RCC 7860 (cell line): ENCODE results near the gene LRBA.
A peak's percentile ranks its signal among the peaks of the same experiment; 100 is the strongest.

Source experiments
- DNase-seq: peaks from one replicate; pipeline ENCODE4 v3.0.0-alpha.2; 2015; ENCODE audit warnings: low spot score
- FAIRE-seq: peaks from 2 replicates; lab custom pipeline; 2012; peaks lifted over from hg19 to GRCh38; lab: Jason Lieb, UNC

The LRBA gene

DNA sequence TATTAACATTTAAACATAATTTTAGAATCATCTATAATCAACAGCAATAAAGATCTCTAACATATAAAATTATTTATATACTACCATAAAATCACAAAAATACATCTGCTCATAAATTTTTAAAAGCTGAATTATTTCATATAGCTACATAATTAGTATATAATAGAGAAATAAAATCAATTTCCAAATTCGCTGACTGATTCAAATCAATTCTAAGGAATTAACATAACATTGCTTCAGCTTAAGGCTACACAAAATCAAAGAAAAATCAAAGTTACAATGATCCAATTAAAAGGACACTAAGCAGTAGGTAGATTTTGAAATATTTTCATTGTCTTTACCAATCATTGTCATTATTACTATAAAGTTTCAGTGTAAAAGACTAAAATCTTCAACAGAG lies 194.7 kb downstream of the LRBA start:
- no peak for DNase-seq
- FAIRE-seq, result no peak

DNA sequence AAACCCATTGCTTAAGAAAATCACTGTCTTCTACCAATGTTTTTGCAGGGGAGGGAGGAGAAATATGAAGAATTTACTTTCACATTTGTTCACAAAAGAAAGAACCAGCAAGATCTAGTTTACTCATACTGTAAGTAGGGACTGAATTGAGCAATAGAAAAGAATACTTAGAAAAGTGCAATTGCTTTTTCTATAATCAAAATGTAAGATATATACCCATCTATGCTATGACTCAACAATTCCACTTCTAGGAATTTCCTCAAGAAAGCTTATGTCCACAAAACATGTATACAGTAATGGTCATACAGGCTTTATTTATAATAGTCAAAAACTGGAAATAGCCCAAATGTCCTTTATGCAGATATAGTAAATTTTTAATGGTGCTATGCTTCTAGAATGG lies 196.4 kb downstream of the LRBA start:
- FAIRE-seq (no peak), DNase-seq (no peak)

DNA sequence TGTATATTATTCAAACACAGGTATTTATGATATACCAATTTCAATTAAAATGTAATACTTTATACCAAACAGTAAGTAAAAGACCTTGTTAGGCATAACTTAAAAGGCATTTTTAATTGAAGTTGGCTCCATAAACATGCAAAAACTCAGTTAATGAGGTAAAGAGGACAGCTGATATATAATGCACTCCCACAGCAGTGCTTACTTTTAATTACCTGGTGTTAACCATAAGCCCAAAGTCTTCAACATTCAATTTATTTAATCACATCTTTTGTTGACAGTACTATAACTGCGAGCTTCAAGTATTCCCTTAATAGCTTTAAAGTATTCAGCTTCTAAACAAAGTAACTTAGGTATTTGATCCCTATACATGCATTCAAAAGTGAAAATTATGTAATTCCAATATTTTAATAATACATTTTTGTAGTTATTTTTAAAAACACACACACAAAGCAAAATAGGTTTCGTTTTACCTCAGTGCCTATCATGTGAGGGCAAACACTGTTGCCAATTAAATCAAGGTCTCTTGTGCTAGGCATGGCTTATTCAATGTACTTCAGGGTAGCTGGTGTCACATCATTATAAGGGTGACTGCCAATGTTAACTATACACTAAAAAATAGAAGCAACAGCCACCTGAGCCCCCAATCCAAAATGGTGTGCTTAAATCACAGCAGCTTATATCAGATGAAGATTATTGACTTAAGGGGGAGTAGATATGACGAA lies 197.1 kb downstream of the LRBA start:
- no peak for FAIRE-seq

GRCh38 chr4:150817017-150817416 lies 198.1 kb downstream of the LRBA start:
- DNase-seq (no peak), FAIRE-seq (no peak)

More for the DNA sequence above, 197.1 kb downstream of the LRBA start:
- DNase-seq, result no peak

DNA sequence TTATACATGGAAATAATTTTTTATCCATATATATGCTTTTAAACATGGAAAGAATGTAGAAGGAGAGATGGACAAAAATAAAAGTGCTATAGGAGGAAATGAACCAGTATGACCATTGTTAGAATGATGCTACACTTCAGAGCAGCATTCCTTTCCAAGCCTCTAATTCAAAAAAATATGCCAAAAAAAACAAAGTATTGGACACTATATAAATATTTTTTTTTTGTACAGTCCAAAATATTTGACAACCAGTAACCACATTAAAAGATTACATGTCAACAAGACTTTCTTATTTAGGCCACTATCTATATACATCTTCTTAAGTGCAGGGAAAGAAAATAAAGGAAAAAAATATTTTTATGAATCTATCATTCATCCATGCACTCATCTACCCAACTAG lies 198.6 kb downstream of the LRBA start:
- no peak for FAIRE-seq
- DNase-seq, result no peak

DNA sequence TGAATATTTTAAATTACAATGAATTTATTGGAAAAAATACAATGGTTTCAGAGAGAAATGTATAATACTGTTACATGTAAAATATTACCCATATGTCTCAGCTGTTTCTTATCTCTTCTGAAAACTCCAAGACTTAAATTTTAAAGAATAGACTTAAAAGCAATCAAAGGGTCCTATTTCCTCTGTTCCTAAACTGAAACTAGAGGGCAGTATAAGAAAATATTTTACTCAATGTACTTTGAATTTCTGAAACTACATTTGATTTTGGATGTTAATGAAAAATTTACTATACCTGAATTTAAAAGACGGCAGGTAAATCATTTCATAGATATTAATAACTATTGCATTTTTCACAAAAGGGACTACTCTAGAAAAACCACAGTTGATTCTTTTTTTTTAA lies 200.2 kb downstream of the LRBA start:
- DNase-seq (no peak), FAIRE-seq (no peak)

DNA sequence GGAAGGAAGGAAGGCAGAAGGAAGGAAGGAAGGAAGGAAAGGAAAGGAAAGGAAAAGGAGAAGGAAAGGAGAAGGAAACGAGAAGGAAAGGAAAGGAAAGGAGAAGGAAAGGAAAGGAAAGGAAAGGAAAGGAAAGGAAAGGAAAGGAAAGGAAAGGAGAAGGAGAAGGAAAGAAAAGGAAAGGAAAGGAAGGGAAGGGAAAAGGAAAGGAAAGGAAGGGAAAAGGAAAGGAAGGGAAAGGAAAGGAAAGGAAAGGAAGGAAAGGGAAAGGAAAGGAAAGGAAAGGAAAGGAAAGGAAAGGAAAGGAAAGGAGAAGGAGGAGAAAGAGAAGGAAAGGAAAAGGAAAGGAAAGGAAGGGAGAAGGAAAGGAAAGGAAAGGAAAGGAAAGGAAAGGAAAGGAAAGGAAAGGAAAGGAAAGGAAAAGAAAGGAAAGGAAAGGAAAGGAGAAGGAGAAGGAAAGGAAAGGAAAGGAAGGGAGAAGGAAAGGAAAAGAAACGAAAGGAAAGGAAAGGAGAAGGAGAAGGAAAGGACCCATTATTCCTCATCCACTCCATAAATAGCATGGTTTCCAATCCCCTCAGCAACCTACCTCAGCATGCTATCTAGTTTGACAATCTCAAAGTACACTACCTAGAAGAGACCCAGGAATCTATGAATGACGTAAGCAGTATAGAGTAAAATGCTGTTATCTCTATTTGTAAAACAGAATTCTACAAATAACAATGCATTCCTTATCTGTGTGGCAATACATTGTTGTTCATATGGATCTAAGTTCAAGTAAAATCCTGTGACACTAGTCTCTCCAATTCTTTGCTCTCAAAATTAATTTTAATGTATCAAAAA lies 209.7 kb downstream of the LRBA start:
- FAIRE-seq, result no peak
- no peak for DNase-seq

DNA sequence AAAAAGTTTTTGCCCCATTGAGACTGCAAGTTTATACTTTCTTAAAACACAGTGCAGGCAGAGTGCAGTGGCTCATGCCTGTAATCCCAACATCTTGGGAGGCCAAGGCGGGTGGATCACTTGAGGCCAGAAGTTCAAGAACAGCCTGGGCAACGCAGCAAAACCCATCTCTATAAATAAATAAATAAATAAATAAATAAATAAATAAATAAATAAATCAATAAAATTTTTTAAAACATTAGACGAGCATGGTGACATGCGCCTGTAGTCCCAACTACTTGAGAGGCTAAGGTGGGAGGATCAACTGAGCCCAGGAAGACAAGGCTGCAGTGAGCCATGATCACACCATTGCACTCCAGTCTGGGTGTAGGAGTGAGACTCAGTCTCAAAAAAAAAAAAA lies 213.3 kb downstream of the LRBA start:
- DNase-seq (no peak), FAIRE-seq (no peak)

DNA sequence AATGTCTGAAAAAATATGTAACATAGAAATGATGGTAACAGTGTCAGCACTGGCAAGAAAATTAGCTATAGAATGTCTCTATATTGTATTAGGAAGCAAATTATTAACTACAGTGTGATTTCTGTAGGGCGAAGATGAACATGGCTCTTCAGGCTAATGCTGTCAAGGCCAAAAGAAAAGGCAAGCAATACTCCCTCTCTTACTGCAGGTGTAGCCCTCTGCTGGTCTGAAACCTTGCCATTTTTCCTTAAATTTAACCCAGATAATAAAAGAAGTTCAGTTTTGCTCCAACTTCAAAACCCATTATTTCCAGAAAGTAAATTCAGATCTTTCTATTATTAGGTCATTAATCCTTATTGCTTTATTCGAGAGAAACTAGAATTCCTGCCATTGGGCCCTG lies 215.9 kb downstream of the LRBA start:
- no peak for FAIRE-seq
- DNase-seq, result no peak

DNA sequence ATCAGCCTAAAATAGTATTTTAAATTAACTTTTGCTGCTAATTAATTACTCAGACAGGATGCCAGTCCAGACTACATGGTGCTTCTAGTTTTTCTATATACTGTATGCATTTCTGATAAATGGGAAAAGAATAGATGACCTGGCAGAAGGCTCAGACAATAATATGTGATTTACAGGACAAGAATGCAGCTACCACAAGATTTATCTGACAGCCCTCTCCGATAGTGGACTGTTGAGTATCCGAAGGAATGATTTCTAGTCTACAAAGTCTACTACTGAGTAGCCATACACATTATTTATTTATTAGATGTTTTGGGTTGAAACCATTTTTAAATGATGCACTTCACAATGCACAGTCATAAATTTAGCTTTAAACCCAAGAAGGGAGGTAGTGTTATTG lies 220.4 kb downstream of the LRBA start:
- FAIRE-seq, result no peak
- no peak for DNase-seq

DNA sequence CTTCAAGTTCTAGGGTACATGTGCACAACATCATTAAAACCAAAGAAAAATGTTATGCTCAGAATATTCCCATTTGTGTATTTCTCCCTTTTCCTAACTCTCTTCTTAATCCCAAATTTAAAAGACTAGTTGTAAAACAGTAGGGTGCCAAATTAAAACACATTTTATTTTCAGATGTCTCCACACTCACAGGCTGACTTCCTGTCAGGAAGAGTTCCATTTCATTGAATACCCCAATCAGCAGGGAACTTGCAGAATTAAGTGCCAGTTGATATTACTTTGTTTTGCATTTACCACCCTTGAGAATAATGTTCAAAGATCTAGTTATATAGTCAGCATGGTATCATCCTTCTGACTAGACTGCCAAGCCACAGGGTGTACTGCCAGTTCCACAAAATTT lies 225.2 kb downstream of the LRBA start:
- FAIRE-seq, result no peak

DNA sequence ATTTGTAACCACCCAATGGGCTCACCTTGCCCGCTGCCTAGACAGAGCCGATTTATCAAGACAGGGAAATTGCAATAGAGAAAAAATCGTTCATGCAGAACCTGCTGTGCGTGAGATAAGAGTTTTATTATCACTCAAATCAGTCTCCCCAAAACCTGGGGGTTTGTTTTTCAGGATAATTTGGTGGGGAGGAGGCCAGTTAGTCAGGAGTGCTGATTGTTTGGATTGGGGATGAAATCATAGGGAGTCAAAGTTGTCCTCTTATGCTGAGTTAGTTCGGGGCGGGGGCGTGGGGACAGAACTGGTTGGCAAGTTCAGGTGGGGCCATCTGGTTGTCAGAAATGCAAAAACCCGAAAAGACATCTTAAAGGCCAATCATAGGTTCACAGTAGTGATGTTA lies 230.1 kb downstream of the LRBA start:
- DNase-seq (no peak), FAIRE-seq (no peak)

More for the DNA sequence above, 225.2 kb downstream of the LRBA start:
- no peak for DNase-seq

DNA sequence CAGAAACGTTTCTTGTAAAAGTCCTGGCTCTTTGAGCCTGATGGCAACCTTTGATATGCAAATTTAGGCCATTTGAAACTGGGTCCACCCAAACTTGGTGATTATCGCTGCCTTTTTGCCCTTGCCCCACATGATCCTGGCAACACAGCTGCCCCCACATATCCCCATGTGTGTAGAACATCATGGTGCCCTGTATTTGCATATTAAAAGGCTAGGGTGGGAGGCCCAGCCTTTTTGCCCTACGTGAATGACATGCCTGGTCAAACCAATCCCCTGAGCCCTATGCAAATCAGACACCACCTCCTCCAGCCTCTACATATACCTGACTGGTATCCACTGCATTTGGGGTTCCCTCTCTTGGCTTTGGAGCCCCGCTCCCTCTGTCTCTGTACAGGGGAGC lies 230.8 kb downstream of the LRBA start:
- FAIRE-seq, result no peak
- no peak for DNase-seq

DNA sequence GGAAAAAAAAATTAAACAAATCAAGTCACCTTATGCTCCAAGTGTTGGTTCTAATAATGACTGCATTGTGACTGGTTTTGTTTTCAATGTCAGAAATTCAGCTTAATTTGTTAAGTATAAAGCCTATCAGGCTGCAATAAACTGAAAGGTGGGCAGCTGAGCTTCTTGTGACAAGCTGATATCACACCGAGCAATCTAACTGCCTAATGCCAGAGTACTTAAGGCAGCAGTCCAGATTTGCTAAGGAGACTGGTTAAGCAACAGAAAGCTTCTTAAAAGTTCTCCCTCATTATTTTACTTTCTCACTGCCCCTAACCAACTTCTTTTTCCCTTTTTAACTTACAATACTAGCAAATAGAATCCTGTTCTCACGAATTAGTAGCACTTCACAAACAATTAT lies 232.2 kb downstream of the LRBA start:
- FAIRE-seq, result no peak

DNA sequence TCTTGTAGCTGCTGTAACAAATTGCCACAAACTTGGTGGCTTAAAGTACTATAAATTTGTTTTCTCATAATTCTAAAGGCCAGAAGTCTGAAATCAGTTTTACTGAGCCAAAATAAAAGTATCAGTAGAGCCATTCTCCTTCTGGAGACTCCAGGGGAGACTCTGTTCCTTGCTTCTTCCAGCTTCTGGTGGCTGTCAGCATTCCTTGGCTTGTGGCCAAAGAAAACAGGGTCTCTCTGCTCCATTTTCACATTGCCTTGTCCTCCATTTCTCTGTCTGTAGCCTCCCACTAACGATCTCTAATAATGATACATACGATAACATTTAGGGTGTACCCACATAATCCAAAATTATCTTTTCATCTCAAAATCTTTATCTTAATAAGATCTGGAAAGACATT lies 232.8 kb downstream of the LRBA start:
- DNase-seq (no peak), FAIRE-seq (no peak)

More for the DNA sequence above, 232.2 kb downstream of the LRBA start:
- DNase-seq, result no peak

- DNase-seq (no peak), FAIRE-seq (no peak)
These were observed 233.9 kb downstream of the LRBA start for GRCh38 chr4:150781191-150781590.

DNA sequence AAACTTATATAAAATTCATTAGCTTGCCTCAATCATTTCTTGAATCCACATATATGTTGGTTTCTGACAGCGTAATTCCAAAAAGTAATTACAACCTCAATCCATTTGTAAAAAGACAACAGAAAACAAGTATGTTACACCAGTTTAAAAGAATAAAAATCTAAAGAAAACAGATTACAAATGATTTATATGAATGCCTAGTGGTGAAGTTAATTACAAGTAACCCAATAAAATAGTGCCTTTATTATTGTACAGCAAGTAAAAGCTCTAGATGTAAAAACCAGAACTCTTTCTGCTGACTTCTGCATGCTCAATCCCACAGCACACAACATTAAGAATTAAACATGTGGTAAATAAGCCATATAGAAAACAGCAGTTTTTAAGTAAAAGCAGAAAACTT lies 235.4 kb downstream of the LRBA start:
- FAIRE-seq, result no peak

DNA sequence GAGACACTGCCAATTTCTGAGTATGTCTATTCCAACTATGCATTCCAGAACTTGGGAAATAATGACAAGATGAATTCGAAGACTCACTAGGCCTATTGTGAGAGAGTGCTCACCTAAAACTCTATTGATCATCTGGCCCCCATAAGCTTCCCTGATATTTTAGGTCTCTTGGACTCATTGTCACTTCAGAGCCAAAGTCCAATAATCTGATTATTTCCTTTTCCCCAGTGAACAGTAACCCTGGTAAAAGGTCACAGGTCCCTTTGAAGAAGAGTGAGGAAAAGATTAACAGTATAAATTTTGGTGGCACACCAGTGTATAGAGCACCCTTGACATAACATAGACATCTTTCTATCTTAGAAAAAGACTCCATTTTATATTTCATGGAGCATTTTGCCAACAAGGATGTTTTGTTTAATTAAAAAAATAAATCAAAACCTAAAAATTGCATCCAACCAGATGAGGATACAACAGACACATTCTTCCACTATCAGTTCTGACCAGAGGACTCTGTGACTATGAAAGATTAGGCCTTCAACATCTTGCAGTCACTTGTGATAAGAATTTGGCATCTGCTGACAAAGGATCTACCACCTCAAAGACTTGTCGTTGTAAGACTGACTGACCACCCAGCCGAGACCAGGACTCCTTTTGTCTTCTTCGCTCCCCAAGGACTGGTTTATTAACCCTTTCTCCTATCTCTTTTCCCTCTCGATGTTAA lies 241.2 kb downstream of the LRBA start:
- FAIRE-seq, result no peak
- no peak for DNase-seq

More for the DNA sequence above, 235.4 kb downstream of the LRBA start:
- DNase-seq, result no peak

DNA sequence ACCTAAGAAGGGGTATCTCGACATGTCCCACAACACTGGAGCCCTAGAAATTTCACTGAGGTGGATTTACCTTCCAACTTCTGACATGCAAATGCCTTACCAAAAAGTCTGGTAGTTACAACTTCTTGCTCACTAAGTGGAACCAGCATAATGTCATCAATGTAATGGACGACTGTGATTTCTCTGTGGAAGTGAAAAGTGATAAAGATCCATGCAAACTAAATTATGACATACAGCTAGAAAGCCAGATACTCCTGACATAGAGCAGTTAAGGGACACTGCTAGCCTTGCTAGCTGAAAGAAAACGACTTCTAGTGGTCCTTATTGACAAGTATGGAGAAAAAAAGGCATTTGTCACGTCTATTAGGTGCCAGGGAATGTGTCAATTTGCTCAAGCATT lies 242.1 kb downstream of the LRBA start:
- DNase-seq (no peak), FAIRE-seq (no peak)

DNA sequence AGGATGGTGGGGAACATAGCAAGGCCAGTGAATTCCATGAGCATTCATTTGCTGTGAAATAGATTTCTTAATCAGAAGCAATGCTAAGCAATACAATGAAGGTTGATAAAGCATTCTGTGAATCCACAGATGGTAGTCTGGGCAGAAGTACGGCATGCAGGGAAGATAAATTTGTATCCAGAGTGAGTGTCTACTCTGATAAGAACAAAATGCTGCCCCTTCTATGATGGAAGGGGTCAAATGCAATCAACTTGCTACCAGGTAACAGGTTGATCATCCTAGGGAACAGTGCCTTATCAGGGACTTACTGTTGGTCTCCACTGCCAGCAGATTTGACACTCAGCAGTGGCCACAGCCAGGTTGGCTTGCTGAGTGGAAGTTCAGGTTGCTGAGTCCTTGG lies 243.7 kb downstream of the LRBA start:
- DNase-seq (no peak), FAIRE-seq (no peak)

DNA sequence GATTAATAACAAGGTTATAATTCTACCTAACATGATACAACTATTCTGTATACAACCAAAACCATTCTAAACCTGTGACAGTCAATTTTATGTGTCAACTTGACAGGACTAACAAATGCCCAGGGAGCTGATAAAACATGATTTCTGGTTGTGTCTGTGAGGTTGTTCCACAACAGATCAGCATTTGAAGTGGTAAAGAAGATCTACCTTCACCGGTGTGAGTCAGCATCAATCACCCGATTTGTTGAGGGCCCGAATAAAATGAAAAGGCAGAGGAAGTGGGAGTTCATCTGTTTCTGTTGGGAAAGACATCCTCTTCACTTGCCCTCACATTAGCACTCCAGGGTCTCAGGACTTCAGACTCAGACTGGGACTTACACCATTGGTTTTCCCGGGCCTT lies 245.2 kb downstream of the LRBA start:
- peak; percentile 6 for DNase-seq
- no peak for FAIRE-seq

GRCh38 chr4:150769248-150769647 lies 245.8 kb downstream of the LRBA start:
- FAIRE-seq (peak; percentile 60), DNase-seq (peak; percentile 65)
